GM12892 (cell line): ENCODE data around the gene CACNG3.

Experiments
- POLR2A ChIP-seq: IDR thresholded peaks from 2 replicates; pipeline ENCODE4 v1.6.1; 2011; ENCODE audit warnings: low read depth, low read length, control low read depth
- POLR2AphosphoS5 ChIP-seq: IDR thresholded peaks from 2 replicates; pipeline ENCODE4 v1.6.1; 2011; ENCODE audit warnings: low read depth, low read length, control low read depth
- TAF1 ChIP-seq: IDR thresholded peaks from 2 replicates; pipeline ENCODE4 v1.6.1; 2011; ENCODE audit warnings: low read depth, mild to moderate bottlenecking, control low read depth, low read length, borderline replicate concordance

GRCh38 chr16:24257958-24258357 lies 1.8 kb downstream of the CACNG3 start:
- TF ChIP-seq POLR2A (no peak), POLR2AphosphoS5 (no peak), TAF1 (no peak)
